Measurements from ENCODE around the gene IDH3B.

DNA sequence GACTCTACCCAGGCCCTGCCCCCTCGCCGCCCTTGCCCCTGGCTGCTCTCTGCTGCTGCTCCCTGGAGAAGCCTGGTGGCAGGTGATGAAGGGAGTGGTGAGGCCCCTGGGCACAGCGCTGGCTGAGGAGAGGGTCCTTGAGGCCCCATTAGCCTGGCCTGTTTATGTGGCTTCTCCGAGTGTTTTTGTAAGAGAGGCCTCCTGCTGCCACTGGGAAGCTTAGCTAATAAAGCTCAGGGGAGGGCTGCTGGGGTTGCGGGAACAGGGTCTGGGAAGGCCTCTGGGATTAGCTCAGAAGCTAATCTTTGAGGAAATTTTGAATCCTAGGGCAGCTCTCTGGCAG lies 44.0 kb upstream of the IDH3B start:
- no peak for TF ChIP-seq CTCF (IDR thresholded peaks at IDR 0.05)
- peak in 1 of 2 donors; percentile 11 for TF ChIP-seq POLR2A (IDR thresholded peaks at IDR 0.05)
